SK-N-SH (cell line): Measurements from ENCODE around the gene ARHGEF3. TPM values are rescaled to one million over a fixed set of nuclear protein-coding genes. Genes with fewer than 3 reads are reported as not detected.

Experiments used
- CTCF ChIA-PET: fragments of 300-600, 350-600 bp; formaldehyde crosslinking; extraction: SDS; loops from one replicate; lab custom pipeline; 2021; lab: Yijun Ruan, JAX
- POLR2A ChIA-PET: fragments of 350-600 bp; sonication (Branson Sonifier 250); formaldehyde crosslinking; extraction: SDS; loops from one replicate; lab custom pipeline; 2020; ENCODE audit warnings: antibody characterized with exemption, inconsistent platforms; lab: Yijun Ruan, JAX
- DNase-seq: peaks from one replicate; pipeline ENCODE4 v3.0.0; 2012
- H2AFZ ChIP-seq: fragments of 200-600 bp; sonication (generic); 2 replicates; pipeline ENCODE4 v1.8.1; 2016; ENCODE audit warnings: antibody characterized with exemption, mild to moderate bottlenecking, low read depth
- H3F3A ChIP-seq: fragments of 200-600 bp; sonication (generic); replicated peaks from 2 replicates; pipeline ENCODE3; 2016; ENCODE audit warnings: antibody characterized with exemption, mild to moderate bottlenecking; ENCODE audit not compliant: insufficient read depth
- H3K27ac ChIP-seq, 2 experiments: fragments of 200-500 bp in 1 of 2; fragments of 200-600 bp in 1 of 2; sonication (Bioruptor generic) in 1 of 2; sonication (generic), shearing (Covaris generic) in 1 of 2; 2 replicates each; pipeline versions ENCODE4 v1.5.1 to v1.6.1; 2014 to 2016; ENCODE audit warnings: low read depth in 2 of 2, inconsistent platforms in 1 of 2, low read length in 1 of 2, mild to moderate bottlenecking in 1 of 2, mixed read lengths in 1 of 2
- H3K27me3 ChIP-seq: fragments of 200-600 bp; sonication (generic), shearing (Covaris generic); 2 replicates; pipeline ENCODE4 v1.6.1; 2016; ENCODE audit warnings: mixed run types; ENCODE audit not compliant: insufficient read depth
- H3K36me3 ChIP-seq, 2 experiments: fragments of 200-500 bp in 1 of 2; fragments of 200-600 bp in 1 of 2; sonication (Bioruptor generic) in 1 of 2; sonication (generic) in 1 of 2; replicated peaks in 1 of 2; 2 replicates each; pipeline versions ENCODE3 to v1.5.1; 2014 to 2016; ENCODE audit warnings: low read length in 1 of 2, mild to moderate bottlenecking in 1 of 2; ENCODE audit not compliant: insufficient read depth in 2 of 2, control insufficient read depth in 1 of 2
- H3K4me1 ChIP-seq, 2 experiments: fragments of 200-500 bp in 1 of 2; fragments of 200-600 bp in 1 of 2; sonication (Bioruptor generic) in 1 of 2; sonication (generic), shearing (Covaris generic) in 1 of 2; 2 replicates each; pipeline versions ENCODE4 v1.5.1 to v1.6.1; 2014 to 2016; ENCODE audit warnings: low read depth in 1 of 2, low read length in 1 of 2, mixed run types in 1 of 2; ENCODE audit not compliant: insufficient read depth in 2 of 2, control insufficient read depth in 1 of 2
- H3K4me2 ChIP-seq: fragments of 200-600 bp; sonication (generic), shearing (Covaris generic); 2 replicates; pipeline ENCODE4 v1.6.1; 2017; ENCODE audit warnings: mixed run types
- H3K4me3 ChIP-seq, 2 experiments: fragments of 200-500 bp in 1 of 2; fragments of 200-600 bp in 1 of 2; sonication (Bioruptor generic) in 1 of 2; sonication (generic), shearing (Covaris generic) in 1 of 2; 2 replicates each; pipeline versions ENCODE4 v1.5.1 to v1.8.1; 2014 to 2016; ENCODE audit warnings: low read depth in 2 of 2, inconsistent platforms in 1 of 2, low read length in 1 of 2, mild to moderate bottlenecking in 1 of 2, mixed read lengths in 1 of 2, moderate library complexity in 1 of 2
- H3K79me2 ChIP-seq: fragments of 200-600 bp; sonication (generic); 2 replicates; pipeline ENCODE4 v1.8.1; 2017; ENCODE audit warnings: mild to moderate bottlenecking; ENCODE audit not compliant: insufficient read depth
- H3K9ac ChIP-seq: fragments of 200-600 bp; sonication (generic); 2 replicates; pipeline ENCODE4 v1.6.1; 2017; ENCODE audit warnings: mixed run types
- H3K9me2 ChIP-seq: fragments of 200-600 bp; sonication (generic); 2 replicates; pipeline ENCODE4 v1.6.1; 2017; ENCODE audit warnings: mixed run types
- H3K9me3 ChIP-seq: fragments of 200-600 bp; sonication (generic); 2 replicates; pipeline ENCODE4 v1.6.1; 2017; ENCODE audit warnings: mixed run types, mild to moderate bottlenecking, moderate library complexity
- H4K20me1 ChIP-seq: fragments of 200-600 bp; sonication (generic); 2 replicates; pipeline ENCODE4 v1.6.1; 2017; ENCODE audit warnings: mild to moderate bottlenecking, mixed run types; ENCODE audit not compliant: insufficient read depth
- EP300 ChIP-seq, 2 experiments: IDR thresholded peaks; 2 replicates each; pipeline versions ENCODE4 v1.4.0 to v1.6.1; 2012; ENCODE audit warnings: borderline replicate concordance in 1 of 2, low read depth in 1 of 2, low read length in 1 of 2
- GATA2 ChIP-seq: sonication (generic); formaldehyde crosslinking; IDR thresholded peaks from 2 replicates; pipeline ENCODE4 v1.5.0; 2020; ENCODE audit warnings: mild to moderate bottlenecking, missing genetic modification reagents
- MXI1 ChIP-seq: IDR thresholded peaks from 2 replicates; pipeline ENCODE4 v1.6.1; 2012; ENCODE audit warnings: mild to moderate bottlenecking, low read depth, low read length, improper control_type of control experiment
- TCF12 ChIP-seq: IDR thresholded peaks from 2 replicates; pipeline ENCODE4 v1.4.0; 2012
- YY1 ChIP-seq: IDR thresholded peaks from 2 replicates; pipeline ENCODE4 v1.4.0; 2012; ENCODE audit warnings: low read depth, mild to moderate bottlenecking
- WGBS: methylation state at CpG from one replicate; pipeline ENCODE4 v1.1.6; 2017; ENCODE audit warnings: low lambda C conversion rate; 5-methylcytosine and 5-hydroxymethylcytosine counted together
- polyA plus RNA-seq, 3 experiments: library from polyadenylated mRNA; depleted of rRNA; stranded (reverse); fragments of >200 nt; gene quantifications; 2 replicates each; pipeline ENCODE4 v1.2.3, GENCODE V29; 2012
- TF ChIP-seq, protein P1 (sequence below): IDR thresholded peaks from 2 replicates; pipeline ENCODE4 v1.4.0; 2012; ENCODE audit warnings: low read depth
- TF ChIP-seq, protein P2 (sequence below): IDR thresholded peaks from 2 replicates; pipeline ENCODE4 v1.4.0; 2012; ENCODE audit warnings: low read depth, borderline replicate concordance
- TF ChIP-seq, protein P3 (sequence below): fragments of 150-350 bp; IDR thresholded peaks from 2 replicates; pipeline ENCODE4 v1.6.1; 2016; ENCODE audit warnings: mild to moderate bottlenecking, low read depth, low read length
- TF ChIP-seq, protein P4 (sequence below): fragments of 200-600 bp; sonication (generic); IDR thresholded peaks from 2 replicates; pipeline ENCODE4 v1.6.1; 2017; ENCODE audit warnings: antibody characterized with exemption, mild to moderate bottlenecking, moderate library complexity

Gene ARHGEF3
- polyA plus RNA-seq, 1 of the 3 experiments (the other 2 are of a cell fraction), result 5.9 TPM

DNA sequence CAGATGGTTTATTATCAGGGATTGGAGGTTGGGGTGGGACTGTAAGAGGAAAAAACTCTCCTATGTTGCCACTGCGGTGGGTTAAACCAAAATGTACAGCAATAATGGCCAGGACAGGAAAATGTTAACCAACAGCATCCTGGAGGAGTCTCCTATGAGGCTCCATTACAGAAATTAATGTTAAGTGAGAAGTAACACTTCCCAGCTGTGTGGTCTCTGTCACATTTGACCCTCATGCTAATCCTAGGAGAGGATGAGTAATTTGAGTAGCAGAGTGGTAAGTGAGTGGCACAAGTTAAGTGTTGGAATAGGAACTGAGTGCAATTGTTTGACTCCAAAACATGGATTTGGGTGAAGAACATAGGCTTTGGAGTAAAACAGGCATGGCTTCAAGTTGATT, 39.0 kb downstream of the ARHGEF3 start (continued):
- TF ChIP-seq, protein P1, sequence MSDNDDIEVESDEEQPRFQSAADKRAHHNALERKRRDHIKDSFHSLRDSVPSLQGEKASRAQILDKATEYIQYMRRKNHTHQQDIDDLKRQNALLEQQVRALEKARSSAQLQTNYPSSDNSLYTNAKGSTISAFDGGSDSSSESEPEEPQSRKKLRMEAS, result no peak
- no peak for TF ChIP-seq YY1
- TF ChIP-seq, protein P2, sequence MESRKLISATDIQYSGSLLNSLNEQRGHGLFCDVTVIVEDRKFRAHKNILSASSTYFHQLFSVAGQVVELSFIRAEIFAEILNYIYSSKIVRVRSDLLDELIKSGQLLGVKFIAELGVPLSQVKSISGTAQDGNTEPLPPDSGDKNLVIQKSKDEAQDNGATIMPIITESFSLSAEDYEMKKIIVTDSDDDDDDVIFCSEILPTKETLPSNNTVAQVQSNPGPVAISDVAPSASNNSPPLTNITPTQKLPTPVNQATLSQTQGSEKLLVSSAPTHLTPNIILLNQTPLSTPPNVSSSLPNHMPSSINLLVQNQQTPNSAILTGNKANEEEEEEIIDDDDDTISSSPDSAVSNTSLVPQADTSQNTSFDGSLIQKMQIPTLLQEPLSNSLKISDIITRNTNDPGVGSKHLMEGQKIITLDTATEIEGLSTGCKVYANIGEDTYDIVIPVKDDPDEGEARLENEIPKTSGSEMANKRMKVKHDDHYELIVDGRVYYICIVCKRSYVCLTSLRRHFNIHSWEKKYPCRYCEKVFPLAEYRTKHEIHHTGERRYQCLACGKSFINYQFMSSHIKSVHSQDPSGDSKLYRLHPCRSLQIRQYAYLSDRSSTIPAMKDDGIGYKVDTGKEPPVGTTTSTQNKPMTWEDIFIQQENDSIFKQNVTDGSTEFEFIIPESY, result no peak
- TF ChIP-seq, protein P3, sequence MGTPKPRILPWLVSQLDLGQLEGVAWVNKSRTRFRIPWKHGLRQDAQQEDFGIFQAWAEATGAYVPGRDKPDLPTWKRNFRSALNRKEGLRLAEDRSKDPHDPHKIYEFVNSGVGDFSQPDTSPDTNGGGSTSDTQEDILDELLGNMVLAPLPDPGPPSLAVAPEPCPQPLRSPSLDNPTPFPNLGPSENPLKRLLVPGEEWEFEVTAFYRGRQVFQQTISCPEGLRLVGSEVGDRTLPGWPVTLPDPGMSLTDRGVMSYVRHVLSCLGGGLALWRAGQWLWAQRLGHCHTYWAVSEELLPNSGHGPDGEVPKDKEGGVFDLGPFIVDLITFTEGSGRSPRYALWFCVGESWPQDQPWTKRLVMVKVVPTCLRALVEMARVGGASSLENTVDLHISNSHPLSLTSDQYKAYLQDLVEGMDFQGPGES, result no peak

DNA sequence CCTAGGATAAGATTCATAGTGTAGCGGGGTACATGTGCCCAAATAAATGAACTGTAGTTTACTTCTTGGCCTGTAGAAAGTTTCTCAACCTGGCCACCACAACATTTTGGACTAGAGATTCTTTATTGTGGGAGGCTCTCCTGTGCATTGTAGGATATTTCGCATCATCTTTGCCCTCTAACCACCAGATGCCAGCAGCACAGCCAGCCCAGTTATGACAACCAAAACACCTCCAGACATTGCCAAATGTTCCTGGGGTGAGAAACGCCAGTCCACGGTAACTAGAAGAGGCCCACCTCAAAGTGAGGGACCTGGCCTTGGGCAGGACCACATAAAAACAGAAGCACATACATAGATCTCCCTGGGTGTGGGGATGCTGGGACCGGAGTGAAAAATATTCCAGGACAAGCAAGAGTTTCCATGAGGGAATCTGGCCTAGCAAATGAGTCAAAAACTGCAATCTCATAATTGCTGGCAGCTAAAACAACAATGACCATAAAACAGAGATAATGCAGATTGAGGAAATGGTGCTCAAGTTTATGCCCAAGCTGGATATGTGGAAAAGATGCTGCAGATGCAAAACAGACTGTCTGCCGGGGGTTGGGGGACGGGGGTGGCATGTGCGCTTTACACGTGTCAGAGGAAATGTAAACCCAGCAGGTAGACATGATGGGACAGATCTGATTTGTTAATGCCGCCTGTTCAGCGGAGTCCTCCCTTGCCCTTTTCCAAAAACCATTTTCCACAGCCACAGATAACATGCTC, 39.7 kb downstream of the ARHGEF3 start:
- H3K79me2 ChIP-seq, result no peaks in the 10 kb centered on the region
- CTCF ChIA-PET, result interaction anchor here (1.3 kb wide), 1 partner anchor 38 kb away, joined by 4 read pairs; no protein-coding TSS in a partner anchor
- no peaks in the 10 kb centered on the region for H3K36me3 ChIP-seq
- peak overlapping the region; percentile 28; the same call in 1 of the 2 replicates for H3K4me2 ChIP-seq
- peak overlapping the region; percentile 59 to 82; a peak in 3 of 4 replicates for H3K27ac ChIP-seq
- DNase-seq, result peak; percentile 49
- no peak overlapping the region for H3K9ac ChIP-seq
- no peak overlapping the region for H2AFZ ChIP-seq
- no peaks in the 10 kb centered on the region for H3K9me2 ChIP-seq
- H3K27me3 ChIP-seq, result no peaks in the 10 kb centered on the region
- H3F3A ChIP-seq, result no peaks in the 10 kb centered on the region
- peaks cover 0 to 19% of the 10 kb centered on the region in 2 experiments; a peak in 3 of 4 replicates for H3K4me1 ChIP-seq
- H3K9me3 ChIP-seq, result no peaks in the 10 kb centered on the region
- POLR2A ChIA-PET, result no interaction called here
- no peaks in the 10 kb centered on the region for H4K20me1 ChIP-seq
- H3K4me3 ChIP-seq, result no peak overlapping the region
- TF ChIP-seq MXI1 (peak; percentile 76; the same call in 1 of the 2 replicates), TCF12 (0 out of 2 replicates have a peak, but pooled peaks have one; percentile 15), EP300 (IDR thresholded peaks at IDR 0.05; ENCODE audit: borderline replicate concordance in 1 of 2, low read depth in 1 of 2, low read length in 1 of 2) (peak in 1 of 2 experiments; percentile 40; a peak in 1 of 4 replicates), GATA2 (CRISPR knock-in tag) (peak; percentile 19; the same call in 1 of the 2 replicates)
- TF ChIP-seq, protein P4, sequence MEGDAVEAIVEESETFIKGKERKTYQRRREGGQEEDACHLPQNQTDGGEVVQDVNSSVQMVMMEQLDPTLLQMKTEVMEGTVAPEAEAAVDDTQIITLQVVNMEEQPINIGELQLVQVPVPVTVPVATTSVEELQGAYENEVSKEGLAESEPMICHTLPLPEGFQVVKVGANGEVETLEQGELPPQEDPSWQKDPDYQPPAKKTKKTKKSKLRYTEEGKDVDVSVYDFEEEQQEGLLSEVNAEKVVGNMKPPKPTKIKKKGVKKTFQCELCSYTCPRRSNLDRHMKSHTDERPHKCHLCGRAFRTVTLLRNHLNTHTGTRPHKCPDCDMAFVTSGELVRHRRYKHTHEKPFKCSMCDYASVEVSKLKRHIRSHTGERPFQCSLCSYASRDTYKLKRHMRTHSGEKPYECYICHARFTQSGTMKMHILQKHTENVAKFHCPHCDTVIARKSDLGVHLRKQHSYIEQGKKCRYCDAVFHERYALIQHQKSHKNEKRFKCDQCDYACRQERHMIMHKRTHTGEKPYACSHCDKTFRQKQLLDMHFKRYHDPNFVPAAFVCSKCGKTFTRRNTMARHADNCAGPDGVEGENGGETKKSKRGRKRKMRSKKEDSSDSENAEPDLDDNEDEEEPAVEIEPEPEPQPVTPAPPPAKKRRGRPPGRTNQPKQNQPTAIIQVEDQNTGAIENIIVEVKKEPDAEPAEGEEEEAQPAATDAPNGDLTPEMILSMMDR, result no peak
- WGBS, result 77% methylated on average over 11 of the region's 11 CpGs
